ENCODE results near the gene FTO. TPM values are rescaled to one million over a fixed set of nuclear protein-coding genes. Genes with fewer than 3 reads are reported as not detected.

The FTO gene
- total and polyA plus RNA-seq, 2 of the 13 experiments (the other 11 are each of a cell fraction or from before 2014, with no cell fraction given): 41.6 to 55.8 TPM

DNA sequence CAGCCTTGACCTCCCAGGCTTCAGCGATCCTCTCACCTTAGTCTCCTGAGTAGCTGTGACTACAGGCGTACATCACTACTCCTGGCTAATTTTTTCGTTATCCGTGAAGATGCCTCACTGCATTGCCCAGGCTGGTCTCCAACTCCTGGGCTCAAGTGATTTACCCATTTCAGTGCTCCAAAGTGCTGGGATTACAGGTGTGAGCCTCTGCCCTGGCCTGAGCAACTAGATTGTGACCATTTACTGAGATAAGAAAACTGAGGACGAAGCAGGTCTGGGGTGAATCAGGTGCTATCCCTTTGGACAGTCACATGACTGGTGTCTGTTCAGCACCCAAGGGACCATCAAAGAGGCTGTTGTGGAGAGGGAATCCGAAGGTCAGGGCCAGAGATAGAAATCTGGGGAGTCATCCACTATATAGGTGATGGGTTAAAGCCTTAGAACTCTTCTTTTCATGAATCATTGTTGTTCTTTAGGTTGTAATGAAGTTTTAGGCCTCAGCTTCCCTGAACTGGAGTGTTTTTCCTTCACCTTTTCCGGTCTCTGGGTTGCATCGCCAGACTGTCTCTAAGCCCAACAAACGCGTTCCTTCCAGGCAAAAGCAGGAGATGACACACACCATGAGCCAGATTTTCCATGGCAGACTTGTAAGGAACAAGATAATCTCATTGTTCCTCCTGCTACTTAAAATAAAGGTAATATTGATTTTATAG, 62.5 kb downstream of the FTO start (continued):
- TF ChIP-seq ZNF574 (CRISPR knock-in tag; IDR thresholded peaks at IDR 0.05): peak; percentile 34; the same call in 1 of the 2 replicates
- peak; percentile 97 for TF ChIP-seq ZNF329 (CRISPR knock-in tag; IDR thresholded peaks at IDR 0.05; ENCODE audit: low read depth)
- peak; percentile 67 for TF ChIP-seq FOXP4 (CRISPR knock-in tag; IDR thresholded peaks at IDR 0.05)
- peak; percentile 76; the same call in 1 of the 2 replicates for TF ChIP-seq TBX2 (CRISPR knock-in tag; IDR thresholded peaks at IDR 0.05; ENCODE audit: borderline replicate concordance)
- TF ChIP-seq ZNF383 (CRISPR knock-in tag; IDR thresholded peaks at IDR 0.05; ENCODE audit: borderline replicate concordance): no peak
- 0 out of 2 replicates have a peak, but pooled peaks have one; percentile 20 for TF ChIP-seq ZBTB38 (CRISPR knock-in tag; IDR thresholded peaks at IDR 0.05)
- TF ChIP-seq, protein P1, sequence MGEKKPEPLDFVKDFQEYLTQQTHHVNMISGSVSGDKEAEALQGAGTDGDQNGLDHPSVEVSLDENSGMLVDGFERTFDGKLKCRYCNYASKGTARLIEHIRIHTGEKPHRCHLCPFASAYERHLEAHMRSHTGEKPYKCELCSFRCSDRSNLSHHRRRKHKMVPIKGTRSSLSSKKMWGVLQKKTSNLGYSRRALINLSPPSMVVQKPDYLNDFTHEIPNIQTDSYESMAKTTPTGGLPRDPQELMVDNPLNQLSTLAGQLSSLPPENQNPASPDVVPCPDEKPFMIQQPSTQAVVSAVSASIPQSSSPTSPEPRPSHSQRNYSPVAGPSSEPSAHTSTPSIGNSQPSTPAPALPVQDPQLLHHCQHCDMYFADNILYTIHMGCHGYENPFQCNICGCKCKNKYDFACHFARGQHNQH (CRISPR knock-in tag; IDR thresholded peaks at IDR 0.05): peak; percentile 92
- TF ChIP-seq ZNF235 (CRISPR knock-in tag; IDR thresholded peaks at IDR 0.05; ENCODE audit: borderline replicate concordance): no peak
- TF ChIP-seq SAP130 (CRISPR knock-in tag; IDR thresholded peaks at IDR 0.05; ENCODE audit: low read depth): peak; percentile 47
- peak; percentile 62 for TF ChIP-seq NFIC (IDR thresholded peaks at IDR 0.05; ENCODE audit: low read length)
- no peak for TF ChIP-seq ZSCAN20 (CRISPR knock-in tag; IDR thresholded peaks at IDR 0.05; ENCODE audit: borderline replicate concordance)
- TF ChIP-seq ZNF260 (CRISPR knock-in tag; IDR thresholded peaks at IDR 0.05; ENCODE audit: borderline replicate concordance, low read depth): no peak
- no peak for TF ChIP-seq ZNF264 (CRISPR knock-in tag; IDR thresholded peaks at IDR 0.05)
- TF ChIP-seq ZNF567 (CRISPR knock-in tag; IDR thresholded peaks at IDR 0.05; ENCODE audit: borderline replicate concordance): 0 out of 2 replicates have a peak, but pooled peaks have one; percentile 21
- TF ChIP-seq NR2F2 (IDR thresholded peaks at IDR 0.05; ENCODE audit: borderline replicate concordance, low read depth): 0 out of 2 replicates have a peak, but pooled peaks have one; percentile 14
- TF ChIP-seq, protein P2, sequence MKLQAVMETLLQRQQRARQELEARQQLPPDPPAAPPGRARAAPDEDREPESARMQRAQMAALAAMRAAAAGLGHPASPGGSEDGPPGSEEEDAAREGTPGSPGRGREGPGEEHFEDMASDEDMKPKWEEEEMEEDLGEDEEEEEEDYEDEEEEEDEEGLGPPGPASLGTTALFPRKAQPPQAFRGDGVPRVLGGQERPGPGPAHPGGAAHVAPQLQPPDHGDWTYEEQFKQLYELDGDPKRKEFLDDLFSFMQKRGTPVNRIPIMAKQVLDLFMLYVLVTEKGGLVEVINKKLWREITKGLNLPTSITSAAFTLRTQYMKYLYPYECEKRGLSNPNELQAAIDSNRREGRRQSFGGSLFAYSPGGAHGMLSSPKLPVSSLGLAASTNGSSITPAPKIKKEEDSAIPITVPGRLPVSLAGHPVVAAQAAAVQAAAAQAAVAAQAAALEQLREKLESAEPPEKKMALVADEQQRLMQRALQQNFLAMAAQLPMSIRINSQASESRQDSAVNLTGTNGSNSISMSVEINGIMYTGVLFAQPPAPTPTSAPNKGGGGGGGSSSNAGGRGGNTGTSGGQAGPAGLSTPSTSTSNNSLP (IDR thresholded peaks at IDR 0.05; ENCODE audit: low read depth, low read length): no peak; the same call in 1 of the 2 replicates
- TF ChIP-seq DPF2 (CRISPR knock-in tag; IDR thresholded peaks at IDR 0.05; ENCODE audit: borderline replicate concordance, low read depth): peak; percentile 63; the same call in 1 of the 2 replicates
- TF ChIP-seq ZFP36L2 (CRISPR knock-in tag; IDR thresholded peaks at IDR 0.05): 0 out of 2 replicates have a peak, but pooled peaks have one; percentile 69
- no peak for TF ChIP-seq ZBTB26 (CRISPR knock-in tag; IDR thresholded peaks at IDR 0.05; ENCODE audit: borderline replicate concordance)
- no peak for TF ChIP-seq GTF2F1 (IDR thresholded peaks at IDR 0.05; ENCODE audit: low read length)
